Muscle layer of duodenum (tissue), 2 donors: ENCODE measurements around the gene RNF224.

Source experiments
- H3K27ac ChIP-seq: one replicate; pipeline ENCODE4 v1.7.0; 2013; ENCODE audit warnings: mild to moderate bottlenecking, low read length
- H3K27me3 ChIP-seq: one replicate; pipeline ENCODE4 v1.7.0; 2013; ENCODE audit warnings: low read depth, mild to moderate bottlenecking, control low read depth, low read length
- H3K36me3 ChIP-seq, 2 donors: one replicate each; pipeline ENCODE4 v1.7.0; 2013; ENCODE audit warnings: low read length in 2 of 2, control low read depth in 1 of 2, mild to moderate bottlenecking in 1 of 2; ENCODE audit not compliant: insufficient read depth in 2 of 2, control insufficient read depth in 1 of 2
- H3K4me1 ChIP-seq, 2 donors: one replicate each; pipeline ENCODE4 v1.7.0; 2013; ENCODE audit warnings: low read length in 2 of 2, mild to moderate bottlenecking in 2 of 2, control low read depth in 1 of 2, moderate library complexity in 1 of 2; ENCODE audit not compliant: insufficient read depth in 2 of 2, control insufficient read depth in 1 of 2
- H3K4me3 ChIP-seq, 2 donors: one replicate each; pipeline ENCODE4 v1.7.0; 2013; ENCODE audit warnings: low read length in 2 of 2, low read depth in 1 of 2, mild to moderate bottlenecking in 1 of 2
- H3K9me3 ChIP-seq, 2 donors: one replicate each; pipeline ENCODE4 v1.7.0; 2013; ENCODE audit warnings: low read length in 2 of 2, control low read depth in 1 of 2, mild to moderate bottlenecking in 1 of 2; ENCODE audit not compliant: control insufficient read depth in 1 of 2
- donor health status: healthy.

RNF224 gene

DNA sequence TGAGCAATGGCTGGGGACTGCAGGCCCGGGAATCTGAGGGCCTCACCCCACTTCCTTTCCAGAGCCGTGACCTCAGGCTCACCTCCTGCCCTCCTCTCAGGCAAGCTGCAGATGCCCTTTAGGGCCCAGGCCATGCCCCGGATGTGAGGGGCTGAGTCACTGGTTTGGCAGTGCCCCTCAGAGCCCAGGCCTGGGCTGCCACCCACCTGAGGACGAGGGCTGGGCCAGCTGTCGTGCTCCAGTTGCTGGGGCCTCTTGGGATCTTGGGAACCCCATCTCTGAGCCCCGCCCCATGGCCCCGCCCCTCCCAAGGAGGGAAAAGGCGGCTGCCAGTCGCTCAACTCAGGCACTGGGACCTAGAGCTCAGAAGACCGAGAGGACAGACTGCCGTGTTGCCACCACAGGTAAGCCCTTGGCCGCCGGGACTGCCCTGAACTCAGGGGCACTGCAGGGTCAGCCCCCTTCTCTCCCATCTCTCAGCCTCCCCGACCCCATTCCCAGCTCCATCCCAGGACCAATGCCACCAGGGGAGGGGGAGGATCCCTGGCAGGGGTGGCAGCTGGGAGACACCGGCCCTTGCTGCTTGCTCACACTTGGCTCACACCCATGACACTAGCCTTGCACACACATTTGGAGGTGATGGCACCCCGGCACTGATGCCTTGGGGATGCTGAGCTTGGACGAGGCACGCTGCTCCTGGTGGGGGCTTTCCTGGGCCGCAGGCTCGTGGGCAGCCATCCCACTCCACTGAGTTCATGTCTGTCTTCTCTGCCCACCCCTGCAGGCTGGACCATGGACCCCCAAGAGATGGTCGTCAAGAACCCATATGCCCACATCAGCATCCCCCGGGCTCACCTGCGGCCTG lies 2.2 kb upstream of the RNF224 start, which contains the start of gene CYSRT1:
Gene CYSRT1 (plus strand): TSS at position 345 of the 865 bp plus-strand sequence. CDS start 448 bp downstream, at position 793.
- Histone ChIP-seq H3K27me3 (peaks cover 9% of the 10 kb centered on the region), H3K4me1 (peaks cover 0 to 19% of the 10 kb centered on the region in 2 donors), H3K36me3 (no peaks in the 10 kb centered on the region), H3K27ac (peak within 1 kb of the TSS; percentile 60), H3K4me3 (peak within 1 kb of the TSS; percentile 67 to 86), H3K9me3 (no peaks in the 10 kb centered on the region)

DNA sequence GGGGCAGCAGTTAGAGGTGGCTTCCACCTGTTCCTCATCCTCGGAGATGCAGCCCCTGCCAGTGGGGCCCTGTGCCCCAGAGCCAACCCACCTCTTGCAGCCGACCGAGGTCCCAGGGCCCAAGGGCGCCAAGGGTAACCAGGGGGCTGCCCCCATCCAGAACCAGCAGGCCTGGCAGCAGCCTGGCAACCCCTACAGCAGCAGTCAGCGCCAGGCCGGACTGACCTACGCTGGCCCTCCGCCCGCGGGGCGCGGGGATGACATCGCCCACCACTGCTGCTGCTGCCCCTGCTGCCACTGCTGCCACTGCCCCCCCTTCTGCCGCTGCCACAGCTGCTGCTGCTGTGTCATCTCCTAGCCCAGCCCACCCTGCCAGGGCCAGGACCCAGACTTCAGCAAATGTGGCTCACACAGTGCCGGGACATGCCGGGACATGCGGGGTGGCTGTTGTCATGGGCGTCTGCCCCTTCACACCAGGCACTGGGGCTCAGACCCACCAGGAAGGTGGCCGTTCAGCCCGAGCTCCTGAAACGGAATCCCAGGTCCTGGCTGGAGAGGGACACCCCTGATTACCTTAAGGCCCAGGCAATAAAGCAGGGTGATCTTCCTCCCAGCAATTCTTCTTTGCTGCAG lies 1.5 kb upstream of the RNF224 start:
- Histone ChIP-seq H3K36me3 (no peaks in the 10 kb centered on the region), H3K27ac (no peak overlapping the region), H3K27me3 (peaks cover 9% of the 10 kb centered on the region), H3K4me3 (no peak overlapping the region), H3K4me1 (peaks cover 0 to 19% of the 10 kb centered on the region in 2 donors), H3K9me3 (no peaks in the 10 kb centered on the region)

DNA sequence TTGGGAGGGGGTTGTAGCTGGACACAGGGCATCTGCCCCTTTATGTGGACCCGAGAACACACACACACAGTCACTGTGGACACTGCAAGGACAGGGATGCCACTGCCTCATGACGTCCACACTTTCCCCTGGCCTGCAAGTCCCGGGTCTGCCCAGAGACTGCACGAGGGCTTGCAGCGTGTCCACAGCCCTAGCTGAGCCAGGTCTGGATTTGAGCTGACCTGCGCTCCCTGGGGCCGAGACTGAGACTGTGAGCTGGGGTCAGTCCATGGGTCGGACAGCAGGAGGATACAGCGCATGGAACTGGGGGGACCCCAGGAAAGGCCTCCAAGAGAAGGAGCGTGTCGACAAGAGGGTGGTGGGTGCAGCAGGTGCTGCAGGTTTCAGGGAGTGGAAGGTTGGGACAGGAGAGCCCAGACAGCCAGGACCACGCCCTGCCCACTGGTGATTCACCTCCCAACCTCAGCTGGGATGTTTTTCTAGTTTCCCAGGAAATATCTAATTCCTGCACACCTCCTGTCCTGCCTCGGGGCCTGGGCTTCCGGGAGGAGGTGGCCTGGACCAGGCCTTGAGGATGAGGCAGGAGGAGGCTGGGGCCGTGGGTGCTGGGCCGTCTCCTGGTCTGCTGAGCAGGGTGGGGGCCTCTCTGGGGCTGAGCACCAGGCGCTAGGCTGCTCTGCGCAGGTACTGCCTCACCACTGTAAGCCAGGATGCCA lies 806 bp upstream of the RNF224 start:
- no peak overlapping the region for H3K27ac ChIP-seq
- H3K27me3 ChIP-seq: peaks cover 11% of the 10 kb centered on the region

DNA sequence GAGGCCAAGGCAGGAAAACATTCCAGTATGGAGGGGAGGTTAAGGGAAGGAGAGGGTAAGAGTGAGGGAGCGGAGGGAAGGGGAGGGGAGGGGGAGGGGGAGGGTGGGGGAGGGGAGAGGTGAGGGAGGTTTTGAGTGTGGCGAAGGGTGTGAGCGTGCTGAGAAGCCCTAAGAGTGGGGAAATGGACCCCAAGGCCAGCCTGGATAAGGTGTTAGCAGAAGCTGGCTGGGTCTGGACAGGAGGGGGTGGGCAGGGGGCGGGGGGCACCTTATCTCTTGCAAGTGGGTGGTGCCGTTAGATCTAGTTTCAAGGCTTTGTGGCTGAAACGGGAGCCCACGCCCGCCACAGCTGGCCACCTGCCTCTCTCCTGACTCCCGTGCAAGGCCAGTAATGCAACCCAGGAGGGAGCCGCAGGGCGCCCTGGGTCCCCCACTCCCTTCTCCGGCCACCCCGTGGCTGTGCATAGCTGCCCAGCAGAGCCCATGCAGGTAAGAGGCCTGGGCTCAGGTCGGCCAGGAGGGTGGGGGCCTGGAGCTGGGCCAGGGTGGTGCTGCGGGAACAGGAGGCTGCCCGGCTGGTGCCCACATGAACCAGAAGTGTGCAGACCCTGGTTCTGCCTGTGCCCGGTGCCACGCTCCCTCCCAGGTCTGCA lies 677 bp downstream of the RNF224 start:
- Histone ChIP-seq H3K27ac (no peak overlapping the region), H3K27me3 (peaks cover 11% of the 10 kb centered on the region), H3K9me3 (no peaks in the 10 kb centered on the region)

More for the DNA sequence above, 806 bp upstream of the RNF224 start:
- H3K9me3 ChIP-seq: no peaks in the 10 kb centered on the region
- H3K4me3 ChIP-seq: no peak overlapping the region
- H3K4me1 ChIP-seq: peaks cover 0 to 17% of the 10 kb centered on the region in 2 donors
- no peaks in the 10 kb centered on the region for H3K36me3 ChIP-seq

DNA sequence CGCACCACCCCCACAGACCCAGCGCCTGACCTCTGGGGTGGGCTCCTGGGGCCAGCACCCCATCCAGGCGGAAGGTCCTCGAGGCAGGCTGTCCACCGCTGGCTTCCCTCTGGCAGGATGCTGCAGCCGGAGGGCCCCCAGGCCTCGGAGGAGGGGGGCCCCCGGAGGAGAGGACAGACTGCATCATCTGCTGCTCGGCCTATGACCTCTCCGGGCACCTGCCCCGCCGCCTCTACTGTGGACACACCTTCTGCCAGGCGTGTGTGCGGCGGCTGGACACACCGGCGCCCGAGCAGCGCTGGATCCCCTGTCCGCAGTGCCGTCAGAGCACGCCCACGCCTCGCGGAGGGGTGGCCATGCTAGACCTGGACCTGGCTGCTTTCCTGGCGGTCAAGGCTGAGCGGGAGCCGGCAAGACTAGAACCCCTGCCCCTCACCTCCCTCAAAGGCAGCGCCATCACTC lies 1.2 kb downstream of the RNF224 start:
- no peak overlapping the region for H3K4me3 ChIP-seq
- peaks cover 11% of the 10 kb centered on the region for H3K27me3 ChIP-seq
- H3K36me3 ChIP-seq: no peaks in the 10 kb centered on the region
- H3K4me1 ChIP-seq: peaks cover 0 to 6% of the 10 kb centered on the region in 2 donors
- H3K9me3 ChIP-seq: no peaks in the 10 kb centered on the region
- H3K27ac ChIP-seq: no peak overlapping the region

More for the DNA sequence above, 677 bp downstream of the RNF224 start:
- H3K4me1 ChIP-seq: peaks cover 0 to 7% of the 10 kb centered on the region in 2 donors
- H3K36me3 ChIP-seq: no peaks in the 10 kb centered on the region
- no peak overlapping the region for H3K4me3 ChIP-seq

DNA sequence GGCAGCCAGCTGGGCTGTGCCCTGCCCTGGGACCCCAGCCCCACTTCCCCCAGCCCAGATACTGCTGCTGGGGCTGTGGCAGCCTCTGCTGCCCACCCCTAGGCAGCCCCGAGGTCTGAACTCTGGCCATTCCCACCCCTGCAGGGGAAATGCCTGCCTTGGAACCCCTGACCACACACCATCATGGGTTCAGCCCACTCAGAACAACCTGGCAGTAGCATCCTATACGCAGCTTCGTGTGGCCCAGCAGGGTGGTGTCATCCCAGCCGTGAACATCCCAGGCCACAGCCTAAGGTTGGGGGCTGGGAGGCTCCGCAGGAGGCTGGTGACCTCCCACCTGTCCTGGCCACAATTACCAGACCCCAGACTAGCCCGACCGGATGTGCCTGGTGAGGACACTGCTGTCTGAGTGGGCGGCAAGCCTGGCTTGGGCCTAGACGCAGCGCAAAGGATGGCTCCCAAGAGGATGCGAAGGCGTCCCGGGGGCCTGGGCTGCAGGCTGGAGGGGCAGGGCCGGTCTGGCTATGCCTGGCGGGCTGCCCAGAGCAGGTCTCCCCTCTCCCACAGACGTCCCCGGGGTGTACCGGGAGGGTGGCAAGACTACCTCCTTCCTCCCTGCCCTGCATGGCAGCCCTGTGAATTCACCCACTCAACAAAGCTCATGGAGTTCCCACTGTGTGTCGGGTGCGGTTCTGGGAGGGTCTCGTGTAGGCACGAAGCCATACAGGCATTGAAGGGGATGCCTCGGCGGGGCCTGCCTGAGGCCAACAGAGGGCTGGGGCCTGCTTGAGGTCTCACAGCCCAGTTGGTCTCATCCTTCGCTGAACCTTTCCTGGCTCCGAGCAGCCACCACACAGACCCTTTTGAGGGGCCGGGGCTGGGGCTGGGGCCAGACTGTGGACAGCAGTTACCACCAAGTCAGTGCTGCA lies 1.9 kb downstream of the RNF224 start:
- H3K27ac ChIP-seq: no peak overlapping the region
- peaks cover 11% of the 10 kb centered on the region for H3K27me3 ChIP-seq
- no peaks in the 10 kb centered on the region for H3K36me3 ChIP-seq
- H3K9me3 ChIP-seq: no peaks in the 10 kb centered on the region
- H3K4me3 ChIP-seq: no peak overlapping the region
- peaks cover 0 to under 1% of the 10 kb centered on the region in 2 donors for H3K4me1 ChIP-seq

DNA sequence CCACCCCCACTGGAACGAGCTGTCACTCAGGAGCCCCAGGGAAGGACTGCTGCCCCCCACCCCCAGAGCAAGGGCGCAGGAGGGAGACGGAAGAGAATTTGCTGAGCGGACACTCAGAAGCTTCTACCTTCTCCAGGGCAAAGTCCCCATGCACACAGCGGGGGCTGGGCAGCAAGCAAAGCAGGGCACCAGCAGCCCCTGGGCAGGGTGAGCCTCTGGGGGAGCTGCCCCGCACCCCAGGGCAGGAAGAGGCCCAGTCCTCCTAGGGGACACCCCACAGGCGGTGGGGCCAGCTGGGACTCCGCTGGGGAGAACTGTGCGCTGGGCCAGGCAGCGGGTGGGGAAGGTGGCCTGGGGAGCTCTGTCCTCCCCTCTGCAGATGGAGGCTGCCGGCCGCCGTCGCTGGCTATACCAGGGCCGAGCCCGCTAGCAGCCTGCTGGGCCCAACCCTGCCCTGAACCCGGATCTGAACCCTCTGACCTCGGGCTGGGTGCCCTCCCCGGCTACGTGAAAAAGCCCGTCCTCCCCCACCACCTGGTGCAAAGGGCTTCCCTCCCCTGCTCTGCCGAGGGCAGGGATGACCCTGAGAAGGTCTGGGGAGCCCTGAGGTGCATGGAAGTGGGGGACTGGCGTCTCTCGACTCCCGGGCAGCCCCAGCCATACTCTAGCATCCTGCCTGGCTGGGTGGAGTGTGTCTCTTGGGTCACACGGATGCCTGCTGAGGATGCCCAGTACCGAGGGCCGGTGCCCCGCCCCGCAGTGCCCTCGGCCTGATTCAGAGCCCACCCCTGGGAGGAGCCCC lies 2.8 kb downstream of the RNF224 start:
- Histone ChIP-seq H3K4me1 (no peaks in the 10 kb centered on the region), H3K27me3 (peaks cover 11% of the 10 kb centered on the region), H3K27ac (no peak overlapping the region), H3K4me3 (no peak overlapping the region), H3K9me3 (no peaks in the 10 kb centered on the region), H3K36me3 (no peaks in the 10 kb centered on the region)

DNA sequence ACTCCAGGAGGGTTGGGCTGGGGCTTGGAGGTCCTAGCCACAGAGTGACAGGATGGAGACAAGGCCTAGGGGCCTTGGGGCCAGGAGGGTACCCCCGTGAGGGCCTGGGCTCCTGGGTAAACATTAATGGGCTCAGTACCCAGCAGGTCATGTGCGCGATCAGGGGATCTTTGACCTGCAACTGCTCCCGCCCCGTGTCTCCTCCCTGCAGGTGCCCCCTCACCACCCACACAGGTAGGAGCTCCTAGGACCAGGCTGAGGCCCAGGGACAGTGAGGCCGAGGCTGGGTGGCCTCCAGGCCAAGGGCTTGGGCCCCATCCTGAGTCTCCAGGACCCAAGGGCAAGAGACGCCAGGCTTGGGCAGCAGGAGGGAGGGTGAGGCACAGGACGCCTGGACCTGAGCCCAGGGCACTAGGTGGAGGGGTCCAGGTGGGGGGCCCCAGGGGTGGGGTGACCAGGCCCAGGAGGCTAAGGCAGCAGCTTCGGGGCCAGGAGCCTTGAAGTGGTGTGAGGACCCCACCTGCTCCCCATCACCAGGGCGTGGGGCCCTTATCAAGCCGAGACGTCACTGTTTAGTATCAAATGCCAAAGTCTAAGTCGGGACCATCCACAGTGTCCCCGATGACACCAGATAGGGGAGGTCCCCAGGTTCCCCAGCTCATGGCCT lies 3.5 kb downstream of the RNF224 start, which contains the start of gene SLC34A3:
Gene SLC34A3 (plus strand): TSS at position 197 of the 667 bp plus-strand sequence. CDS start 802 bp downstream, outside the sequence.
- H3K4me1 ChIP-seq: peaks cover 0 to 6% of the 10 kb centered on the region in 2 donors
- H3K9me3 ChIP-seq: no peaks in the 10 kb centered on the region
- no peaks in the 10 kb centered on the region for H3K36me3 ChIP-seq
- peaks cover 11% of the 10 kb centered on the region for H3K27me3 ChIP-seq
- no peak within 1 kb of the TSS for H3K27ac ChIP-seq
- H3K4me3 ChIP-seq: no peak within 1 kb of the TSS

DNA sequence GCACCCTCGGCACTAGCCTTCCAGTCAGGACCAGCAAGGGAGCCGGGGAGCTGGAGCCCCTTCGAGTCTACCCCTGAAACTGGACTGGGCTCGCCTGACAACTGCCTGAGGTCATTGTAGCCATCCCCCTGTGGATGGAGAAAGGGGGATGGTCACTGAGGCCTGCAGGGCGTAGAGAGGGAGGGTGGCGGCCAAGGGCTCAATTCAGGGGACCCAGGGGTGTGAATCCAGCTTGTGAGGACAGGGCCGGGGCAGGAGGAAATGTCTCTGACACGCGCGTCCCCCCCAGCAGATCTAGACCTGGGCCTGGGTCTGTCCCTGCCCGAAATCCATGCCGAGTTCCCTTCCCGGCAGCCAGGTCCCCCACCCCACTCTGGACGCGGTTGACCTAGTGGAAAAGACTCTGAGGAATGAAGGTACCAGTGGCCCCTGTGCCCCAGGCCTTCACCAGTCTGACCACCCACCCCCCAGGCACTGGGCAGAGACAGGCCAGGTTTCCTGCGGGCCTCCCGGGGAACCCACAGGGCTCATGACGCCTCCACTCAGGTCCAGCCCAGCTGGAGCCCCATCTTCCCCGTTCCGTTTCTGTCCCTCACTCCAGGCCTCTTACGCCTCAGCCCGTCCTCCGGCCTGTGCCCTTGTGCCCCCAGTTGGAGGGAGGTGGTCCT lies 4.2 kb downstream of the RNF224 start:
- Histone ChIP-seq H3K4me1 (peaks cover 0 to 13% of the 10 kb centered on the region in 2 donors), H3K27me3 (peaks cover 11% of the 10 kb centered on the region), H3K36me3 (no peaks in the 10 kb centered on the region), H3K9me3 (no peaks in the 10 kb centered on the region), H3K27ac (no peak overlapping the region), H3K4me3 (no peak overlapping the region)
